Measurements from ENCODE around the gene ABCD3. TPM values are rescaled to one million over a fixed set of nuclear protein-coding genes. Genes with fewer than 3 reads are reported as not detected.
A peak's percentile ranks its signal among the peaks of the same experiment; 100 is the strongest.

Gene ABCD3
- total and polyA plus RNA-seq, 2 of the 13 experiments (the other 11 are each of a cell fraction or from before 2014, with no cell fraction given): 27.5 to 166 TPM

DNA sequence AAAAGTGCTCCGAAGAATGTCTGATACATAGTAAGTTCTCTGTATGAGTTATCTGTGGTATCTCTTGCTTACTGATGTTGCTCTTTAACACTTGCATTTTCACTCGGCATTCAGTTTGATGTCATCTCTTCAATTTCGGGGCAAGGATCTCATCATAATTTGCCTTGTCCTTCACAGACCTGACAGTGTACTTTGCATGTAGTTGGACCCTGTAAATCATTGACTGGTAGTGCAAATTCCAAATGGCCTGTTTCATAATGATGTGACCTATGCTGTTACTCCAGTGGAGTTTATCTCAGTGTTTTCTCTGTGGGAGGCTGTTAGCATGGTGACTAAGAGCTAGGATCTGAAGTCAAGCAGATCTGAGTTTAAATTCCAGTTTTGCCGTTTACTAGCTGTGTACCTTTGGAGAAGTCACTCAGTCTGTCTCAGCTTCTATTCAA lies 34.2 kb upstream of the ABCD3 start (continued):
- TF ChIP-seq, protein P1, sequence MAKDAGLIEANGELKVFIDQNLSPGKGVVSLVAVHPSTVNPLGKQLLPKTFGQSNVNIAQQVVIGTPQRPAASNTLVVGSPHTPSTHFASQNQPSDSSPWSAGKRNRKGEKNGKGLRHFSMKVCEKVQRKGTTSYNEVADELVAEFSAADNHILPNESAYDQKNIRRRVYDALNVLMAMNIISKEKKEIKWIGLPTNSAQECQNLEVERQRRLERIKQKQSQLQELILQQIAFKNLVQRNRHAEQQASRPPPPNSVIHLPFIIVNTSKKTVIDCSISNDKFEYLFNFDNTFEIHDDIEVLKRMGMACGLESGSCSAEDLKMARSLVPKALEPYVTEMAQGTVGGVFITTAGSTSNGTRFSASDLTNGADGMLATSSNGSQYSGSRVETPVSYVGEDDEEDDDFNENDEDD (CRISPR knock-in tag; IDR thresholded peaks at IDR 0.05; ENCODE audit: borderline replicate concordance): no peak; the same call in 1 of the 2 replicates
- TF ChIP-seq ZNF251 (CRISPR knock-in tag; IDR thresholded peaks at IDR 0.05) (no peak), DNMT3B (CRISPR knock-in tag; conservative IDR thresholded peaks at IDR 0.05) (no peak), TOE1 (CRISPR knock-in tag; IDR thresholded peaks at IDR 0.05) (no peak; the same call in 1 of the 2 replicates), SP140L (CRISPR knock-in tag; IDR thresholded peaks at IDR 0.05; ENCODE audit: borderline replicate concordance) (no peak), SALL1 (CRISPR knock-in tag; IDR thresholded peaks at IDR 0.05) (peak; percentile 94; the same call in 1 of the 2 replicates), ZFP90 (CRISPR knock-in tag; IDR thresholded peaks at IDR 0.05; ENCODE audit: borderline replicate concordance) (no peak), ZNF75D (CRISPR knock-in tag; IDR thresholded peaks at IDR 0.05; ENCODE audit: borderline replicate concordance) (no peak), ZNF543 (CRISPR knock-in tag; IDR thresholded peaks at IDR 0.05) (no peak), ZBTB39 (CRISPR knock-in tag; IDR thresholded peaks at IDR 0.05) (peak; percentile 93), KAT2B (IDR thresholded peaks at IDR 0.05; ENCODE audit: borderline replicate concordance, low read depth, low read length) (no peak), ZNF383 (CRISPR knock-in tag; IDR thresholded peaks at IDR 0.05; ENCODE audit: borderline replicate concordance) (no peak), ZBTB7B (CRISPR knock-in tag; IDR thresholded peaks at IDR 0.05) (peak; percentile 35; the same call in 1 of the 2 replicates), ZMAT3 (CRISPR knock-in tag; conservative IDR thresholded peaks at IDR 0.05) (no peak; the same call in 1 of the 2 replicates), ZBTB40 (IDR thresholded peaks at IDR 0.05) (no peak), ZBTB40 (CRISPR knock-in tag; IDR thresholded peaks at IDR 0.05) (no peak; the same call in 1 of the 2 replicates), MAFF (IDR thresholded peaks at IDR 0.05; ENCODE audit: low read depth, low read length) (no peak), ZNF34 (CRISPR knock-in tag; IDR thresholded peaks at IDR 0.05; ENCODE audit: borderline replicate concordance) (no peak), HOXA5 (CRISPR knock-in tag; IDR thresholded peaks at IDR 0.05) (no peak; the same call in 1 of the 2 replicates), SMAD1 (CRISPR knock-in tag; IDR thresholded peaks at IDR 0.05; ENCODE audit: borderline replicate concordance, low read depth) (no peak)

All from HepG2 (cell line).